22Rv1 (cell line): ENCODE results near the gene LIMS1.

Experiments
- CTCF ChIP-seq: fragments of 450-650 bp; IDR thresholded peaks from 2 replicates; pipeline ENCODE4 v1.5.1; 2017; ENCODE audit warnings: mild to moderate bottlenecking
- ZFX ChIP-seq: fragments of 450-650 bp; IDR thresholded peaks from 2 replicates; pipeline ENCODE4 v1.6.1; 2017; ENCODE audit warnings: antibody characterized with exemption, borderline replicate concordance

DNA sequence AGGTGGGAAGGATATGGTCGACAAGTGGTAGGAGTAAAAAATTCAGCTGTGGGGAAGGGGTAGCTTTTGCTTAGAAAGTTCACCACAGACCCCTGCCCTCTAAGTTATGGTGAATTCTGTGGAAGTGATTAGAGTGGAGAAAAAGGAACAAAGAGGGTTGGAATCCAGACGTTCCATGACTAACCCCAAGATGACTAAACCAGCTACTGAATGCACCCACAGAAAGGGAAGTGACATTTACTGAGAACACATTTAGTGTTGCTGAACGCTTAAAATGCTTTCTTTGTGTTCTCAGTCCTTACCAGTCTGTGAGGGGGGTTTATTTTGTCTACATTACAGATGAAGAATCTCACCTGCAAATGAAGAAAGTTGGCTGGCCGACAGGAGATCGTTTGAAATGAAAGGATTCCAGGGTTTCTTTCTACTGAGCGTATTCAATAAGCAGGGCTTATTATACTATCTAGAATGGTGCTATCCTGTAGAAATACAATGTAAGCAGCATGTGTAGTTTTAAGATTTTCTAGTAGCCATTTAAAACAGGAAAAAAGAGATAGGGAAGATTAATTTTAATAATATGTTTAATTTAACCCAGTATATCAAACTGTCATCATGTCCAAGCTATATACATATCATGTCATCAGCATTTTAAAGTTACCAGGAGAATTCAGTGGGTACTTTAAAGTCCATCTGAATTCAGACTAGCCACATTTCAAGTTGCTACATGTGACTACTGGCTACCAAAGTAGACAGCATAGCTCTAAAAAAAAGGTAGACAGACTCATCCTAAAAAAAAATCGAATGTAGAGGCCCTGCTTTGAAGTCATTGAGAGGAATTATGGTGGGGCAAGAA, 60.1 kb downstream of the LIMS1 start:
- TF ChIP-seq CTCF (no peak), ZFX (no peak)
